ENCODE measurements around the gene ATG14. TPM values are rescaled to one million over a fixed set of nuclear protein-coding genes. Genes with fewer than 3 reads are reported as not detected.

ATG14 gene
- total and polyA plus RNA-seq, 2 experiments from 2014 or later: 7.3 to 15.2 TPM

- no peak for ATAC-seq
Observed at GRCh38 chr14:55348766-55349453, 62.7 kb downstream of the ATG14 start.

GRCh38 chr14:55347748-55348147 is 63.9 kb downstream of the ATG14 start:
- Histone ChIP-seq H3K4me3 (no peak overlapping the region), H3K36me3 (ENCODE audit: insufficient read depth) (no peaks in the 10 kb centered on the region), H2AFZ (no peak overlapping the region), H4K20me1 (replicated peaks; ENCODE audit: insufficient read depth) (peaks cover 6% of the 10 kb centered on the region; the same call in 1 of the 2 replicates), H3K9me2 (ENCODE audit: insufficient read depth) (no peaks in the 10 kb centered on the region), H3K27ac (ENCODE audit: low read depth) (no peak overlapping the region), H3K4me2 (no peak overlapping the region), H3K79me2 (replicated peaks; ENCODE audit: insufficient read depth) (peaks cover 12% of the 10 kb centered on the region), H3F3A (replicated peaks; ENCODE audit: low read depth) (no peaks in the 10 kb centered on the region), H3K27me3 (ENCODE audit: insufficient read depth) (no peaks in the 10 kb centered on the region), H3K4me1 (ENCODE audit: insufficient read depth) (peaks cover 11% of the 10 kb centered on the region; the same call in 1 of the 2 replicates)
- Mint-ChIP-seq H3K9me3 (no peaks in the 10 kb centered on the region), H3K27me3 (ENCODE audit: insufficient read depth, low read depth, poor library complexity) (peaks cover 3% of the 10 kb centered on the region), H3K4me1 (peaks cover 10% of the 10 kb centered on the region), H3K36me3 (ENCODE audit: low read depth) (peaks cover 6% of the 10 kb centered on the region), H3K27ac (no peak overlapping the region), H3K4me3 (no peak overlapping the region)
- no peak for DNase-seq (ENCODE audit: low spot score)
- TF ChIP-seq CREB1 (CRISPR knock-in tag; IDR thresholded peaks at IDR 0.05; ENCODE audit: low read depth) (no peak), STAT1 (IDR thresholded peaks at IDR 0.05; ENCODE audit: unreplicated experiment) (no peak), CTCF (conservative IDR thresholded peaks at IDR 0.05; ENCODE audit: low read depth in 2 of 2) (no peak), EZH2phosphoT487 (IDR thresholded peaks at IDR 0.05; ENCODE audit: unreplicated experiment) (no peak), ZNF331 (CRISPR knock-in tag; IDR thresholded peaks at IDR 0.05; ENCODE audit: low read depth) (no peak), REST (IDR thresholded peaks at IDR 0.05; ENCODE audit: unreplicated experiment) (no peak)
- ATAC-seq: no peak

More at GRCh38 chr14:55348766-55349453, 62.7 kb downstream of the ATG14 start:
- peaks cover 11% of the 10 kb centered on the region; the same call in 1 of the 2 replicates for H3K4me1 ChIP-seq (ENCODE audit: insufficient read depth)
- Mint-ChIP-seq H3K4me3 (no peak overlapping the region), H3K9me3 (no peaks in the 10 kb centered on the region), H3K36me3 (ENCODE audit: low read depth) (peaks cover 6% of the 10 kb centered on the region), H3K27me3 (ENCODE audit: insufficient read depth, low read depth, poor library complexity) (peaks cover 4% of the 10 kb centered on the region), H3K27ac (no peak overlapping the region), H3K4me1 (peaks cover 12% of the 10 kb centered on the region)
- H3K79me2 ChIP-seq (replicated peaks; ENCODE audit: insufficient read depth): peaks cover 8% of the 10 kb centered on the region
- peaks cover 6% of the 10 kb centered on the region; the same call in 1 of the 2 replicates for H4K20me1 ChIP-seq (replicated peaks; ENCODE audit: insufficient read depth)
- H3K27me3 ChIP-seq (ENCODE audit: insufficient read depth): no peaks in the 10 kb centered on the region
- no peak overlapping the region for H3K4me2 ChIP-seq
- no peaks in the 10 kb centered on the region for H3K9me2 ChIP-seq (ENCODE audit: insufficient read depth)
- no peaks in the 10 kb centered on the region for H3K36me3 ChIP-seq (ENCODE audit: insufficient read depth)
- H3F3A ChIP-seq (replicated peaks; ENCODE audit: low read depth): no peaks in the 10 kb centered on the region
- TF ChIP-seq CREB1 (CRISPR knock-in tag; IDR thresholded peaks at IDR 0.05; ENCODE audit: low read depth) (no peak), JUNB (IDR thresholded peaks at IDR 0.05; ENCODE audit: unreplicated experiment) (no peak)
- H3K4me3 ChIP-seq: no peak overlapping the region
- H3K27ac ChIP-seq (ENCODE audit: low read depth): no peak overlapping the region
- no peak overlapping the region for H2AFZ ChIP-seq
- DNase-seq (ENCODE audit: low spot score): no peak

Measured in GM23338 (cell line).